Measurements from ENCODE around the gene EDN1. TPM values are rescaled to one million over a fixed set of nuclear protein-coding genes. Genes with fewer than 3 reads are reported as not detected.

EDN1 gene
- total RNA-seq, 2 donors from 2014 or later = 6.5 to 11.8 TPM

GRCh38 chr6:12276930-12277315 is 13.2 kb upstream of the EDN1 start:
- H3K27ac ChIP-seq = no peak overlapping the region
- H3K9me3 ChIP-seq = peaks cover 3% of the 10 kb centered on the region
- H3K4me3 ChIP-seq = no peak overlapping the region
- no peaks in the 10 kb centered on the region for H3K27me3 ChIP-seq (replicated peaks; ENCODE audit: insufficient read depth)
- ATAC-seq (ENCODE audit: insufficient number of reproducible peaks, low FRiP score, low read depth) (no peak), DNase-seq (ENCODE audit: low spot score) (no peak)
- peaks cover 5 to 13% of the 10 kb centered on the region in 2 donors for H3K4me1 ChIP-seq (ENCODE audit: control insufficient read depth in 1 of 2, low read depth in 2 of 2)
- H3K36me3 ChIP-seq = no peaks in the 10 kb centered on the region
- TF ChIP-seq CTCF (IDR thresholded peaks at IDR 0.05) = no peak

DNA sequence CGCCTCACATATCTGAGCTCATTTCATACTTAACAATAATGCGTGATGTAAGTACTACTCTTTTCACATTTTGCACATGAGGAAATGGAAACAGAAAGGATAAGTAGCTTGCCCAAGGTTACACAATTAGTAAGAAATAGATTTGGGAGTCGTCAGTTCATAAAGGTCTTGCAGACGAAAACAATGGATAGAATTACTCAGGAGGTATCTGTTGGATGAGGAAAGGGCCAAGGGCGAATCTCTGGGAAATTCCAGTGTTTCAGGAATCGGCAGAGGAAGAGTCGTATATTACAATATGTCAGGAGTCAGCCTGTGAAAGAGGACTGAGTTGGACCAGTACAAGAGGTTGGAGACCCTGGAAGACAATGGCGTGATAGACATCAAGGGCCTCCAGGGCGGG is 12.8 kb upstream of the EDN1 start:
- Histone ChIP-seq H3K9me3 (no peaks in the 10 kb centered on the region), H3K36me3 (no peaks in the 10 kb centered on the region)
- TF ChIP-seq CTCF (IDR thresholded peaks at IDR 0.05) = no peak

DNA sequence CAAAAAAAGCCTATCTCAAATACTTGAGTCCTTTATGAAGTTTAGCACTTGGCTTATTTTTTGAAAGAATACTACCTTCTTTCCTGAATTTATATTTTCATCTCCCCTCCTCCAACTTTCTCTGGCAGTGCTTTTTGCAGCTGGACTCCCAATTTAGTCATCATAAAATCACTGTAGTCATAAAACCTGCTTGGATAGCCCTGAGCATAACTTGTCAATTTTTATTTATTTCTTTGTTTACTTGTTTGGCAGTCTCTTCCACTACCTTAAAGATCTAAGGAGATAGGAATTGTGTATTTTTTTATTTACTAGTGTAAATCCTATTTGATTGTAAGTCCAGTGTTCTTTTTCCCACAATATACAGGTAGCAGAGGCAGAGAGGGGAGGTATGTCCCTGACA is 11.2 kb upstream of the EDN1 start:
- H3K4me3 ChIP-seq = no peak overlapping the region
- H3K9me3 ChIP-seq = no peaks in the 10 kb centered on the region
- no peak for ATAC-seq (ENCODE audit: insufficient number of reproducible peaks, low FRiP score, low read depth)
- H3K27ac ChIP-seq = no peak overlapping the region
- peaks cover 9 to 33% of the 10 kb centered on the region in 2 donors for H3K4me1 ChIP-seq (ENCODE audit: control insufficient read depth in 1 of 2, low read depth in 2 of 2)
- H3K36me3 ChIP-seq = no peaks in the 10 kb centered on the region
- no peaks in the 10 kb centered on the region for H3K27me3 ChIP-seq (replicated peaks; ENCODE audit: insufficient read depth)
- no peak for DNase-seq (ENCODE audit: low spot score)
- TF ChIP-seq CTCF (IDR thresholded peaks at IDR 0.05) = no peak

More for the DNA sequence above, 12.8 kb upstream of the EDN1 start:
- no peak overlapping the region for H3K4me3 ChIP-seq
- no peak for ATAC-seq (ENCODE audit: insufficient number of reproducible peaks, low FRiP score, low read depth)
- no peak for DNase-seq (ENCODE audit: low spot score)
- H3K27ac ChIP-seq = no peak overlapping the region
- H3K4me1 ChIP-seq (ENCODE audit: control insufficient read depth in 1 of 2, low read depth in 2 of 2) = peaks cover 5 to 18% of the 10 kb centered on the region in 2 donors
- H3K27me3 ChIP-seq (replicated peaks; ENCODE audit: insufficient read depth) = no peaks in the 10 kb centered on the region

- no peaks in the 10 kb centered on the region for H3K9me3 ChIP-seq
- H3K27ac ChIP-seq = no peak overlapping the region
- TF ChIP-seq CTCF (IDR thresholded peaks at IDR 0.05) = no peak
- DNase-seq (ENCODE audit: low spot score) = no peak
- H3K4me1 ChIP-seq (ENCODE audit: control insufficient read depth in 1 of 2, low read depth in 2 of 2) = peaks cover 9 to 39% of the 10 kb centered on the region in 2 donors
- H3K36me3 ChIP-seq = no peaks in the 10 kb centered on the region
- H3K27me3 ChIP-seq (replicated peaks; ENCODE audit: insufficient read depth) = no peaks in the 10 kb centered on the region
- ATAC-seq (ENCODE audit: insufficient number of reproducible peaks, low FRiP score, low read depth) = no peak
- H3K4me3 ChIP-seq = no peak overlapping the region
Observed at GRCh38 chr6:12279322-12280091, 10.7 kb upstream of the EDN1 start.

DNA sequence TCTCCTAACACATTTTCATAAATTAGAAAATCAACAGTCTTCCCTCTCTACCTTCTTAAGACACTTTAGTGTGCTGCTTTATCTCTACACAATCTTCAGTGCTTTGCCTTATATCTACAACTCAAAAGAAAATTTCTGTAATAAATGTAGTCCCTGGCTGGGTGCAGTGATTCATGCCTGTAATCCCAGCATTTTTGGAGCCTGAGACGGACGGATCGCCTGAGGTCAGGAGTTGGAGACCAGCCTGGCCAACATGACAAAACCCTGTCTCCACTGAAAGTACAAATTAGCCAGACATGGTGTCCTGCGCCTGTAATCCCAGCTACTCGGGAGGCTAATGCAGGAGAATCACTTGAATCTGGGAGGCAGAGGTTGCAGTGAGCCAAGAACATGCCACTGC is 9.7 kb upstream of the EDN1 start:
- DNase-seq (ENCODE audit: low spot score) (no peak), ATAC-seq (ENCODE audit: insufficient number of reproducible peaks, low FRiP score, low read depth) (no peak)
- no peak overlapping the region for H3K4me3 ChIP-seq
- H3K9me3 ChIP-seq = no peaks in the 10 kb centered on the region
- peaks cover 9 to 39% of the 10 kb centered on the region in 2 donors for H3K4me1 ChIP-seq (ENCODE audit: control insufficient read depth in 1 of 2, low read depth in 2 of 2)
- H3K27me3 ChIP-seq (replicated peaks; ENCODE audit: insufficient read depth) = no peaks in the 10 kb centered on the region
- no peak for TF ChIP-seq CTCF (IDR thresholded peaks at IDR 0.05)
- H3K36me3 ChIP-seq = no peaks in the 10 kb centered on the region
- H3K27ac ChIP-seq = no peak overlapping the region

All from thoracic aorta (tissue), 2 donors.